Left kidney (tissue), 2 donors: ENCODE results near the gene CCDC70. TPM values are rescaled to one million over a fixed set of nuclear protein-coding genes. Genes with fewer than 3 reads are reported as not detected.

ENCODE experiments used
- DNase-seq: peaks from one replicate; pipeline ENCODE4 v3.0.0-alpha.2; 2013
- polyA plus RNA-seq: library from polyadenylated mRNA; unstranded; fragments of 120-200 nt; gene quantifications from one replicate; pipeline ENCODE4 v1.2.1, GENCODE V29; 2013; ENCODE audit not compliant: insufficient read length

Gene CCDC70
- polyA plus RNA-seq, 1 donor = not detected

DNA sequence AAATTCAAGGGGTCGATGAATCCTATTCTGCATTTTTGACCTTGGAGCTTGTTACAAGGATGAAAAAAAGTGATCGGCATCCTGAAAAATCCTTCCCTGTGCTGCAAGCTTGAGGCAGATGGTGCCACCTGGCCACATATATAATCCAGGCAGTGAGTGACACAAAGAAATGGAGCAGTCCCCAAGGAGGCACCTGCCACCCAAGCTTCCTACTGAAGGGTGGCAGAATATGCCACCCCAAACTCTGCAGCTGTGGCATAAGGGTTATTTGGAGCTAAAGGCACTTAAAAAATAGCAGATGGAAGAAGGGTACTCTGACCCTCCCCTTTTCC is 32.2 kb upstream of the CCDC70 start:
- DNase-seq = no peak

DNA sequence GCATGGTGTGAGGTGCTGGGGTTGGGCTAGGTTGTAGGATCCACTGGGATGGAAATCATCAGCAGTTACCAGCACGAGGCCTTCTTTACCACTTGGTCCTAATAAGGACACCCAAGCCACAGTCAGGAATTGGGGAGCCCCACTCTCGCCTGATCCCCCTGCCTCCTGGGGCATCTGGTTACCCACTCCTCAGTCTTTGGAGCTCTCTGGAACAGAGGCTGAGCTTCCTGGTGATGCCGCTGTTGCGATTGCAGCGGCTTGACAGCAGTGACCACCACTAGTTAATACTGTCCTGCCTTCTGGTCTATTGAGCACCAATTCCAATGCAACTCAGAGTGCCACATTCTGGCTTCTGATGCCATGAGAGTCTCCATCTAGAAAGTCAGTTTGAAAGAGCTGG is 30.2 kb upstream of the CCDC70 start:
- no peak for DNase-seq

DNA sequence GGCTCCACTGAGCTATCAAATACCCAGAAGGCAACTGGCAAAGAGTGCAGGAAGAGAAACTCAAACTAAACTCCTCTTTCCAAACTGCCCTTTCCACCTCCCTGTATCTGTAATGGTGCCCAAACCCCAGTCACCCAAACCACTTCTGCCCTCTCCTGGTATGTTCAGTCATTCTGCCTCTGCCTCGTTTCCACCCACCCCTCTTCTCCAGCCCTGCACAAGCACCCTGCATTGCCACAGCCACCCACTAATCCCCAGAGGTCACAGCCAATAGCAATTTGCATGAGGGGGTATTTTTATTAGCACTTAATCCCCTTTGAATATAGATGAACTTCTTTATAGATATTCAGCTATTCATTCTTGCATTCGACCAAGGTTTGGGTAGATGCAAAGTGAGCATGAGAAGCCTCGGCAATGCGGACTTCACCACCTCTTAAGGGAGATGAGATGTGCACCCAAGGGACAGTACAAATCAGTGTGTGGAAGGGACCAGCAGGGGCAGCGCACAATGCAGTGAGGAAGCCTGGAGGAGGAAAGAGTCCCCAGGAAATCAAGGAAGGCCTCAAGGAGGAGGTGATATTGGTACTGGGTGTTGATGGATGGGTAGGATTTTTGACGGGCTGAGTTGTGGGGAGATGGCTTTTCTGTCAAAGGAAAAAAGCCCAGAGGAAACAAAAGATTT is 29.2 kb upstream of the CCDC70 start:
- DNase-seq = no peak

DNA sequence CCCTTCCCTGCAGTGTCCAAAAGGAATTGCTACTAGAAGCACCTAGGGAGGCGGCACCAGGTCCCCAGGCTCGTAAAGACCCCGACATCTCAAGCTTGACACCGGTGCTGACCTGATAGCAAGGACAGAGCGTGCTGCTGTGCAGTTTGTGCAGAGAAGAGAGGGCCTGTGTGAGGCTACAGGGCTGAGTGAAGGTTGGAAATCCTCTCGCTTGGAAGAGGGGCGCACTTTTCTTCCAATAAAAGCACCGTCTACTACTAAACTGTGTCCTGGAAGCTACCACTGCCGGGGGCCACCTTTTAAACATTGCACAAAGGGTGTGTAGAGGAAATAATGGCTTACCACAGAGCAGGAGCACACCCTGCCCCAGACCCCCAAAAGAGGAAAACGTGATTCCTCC is 27.8 kb upstream of the CCDC70 start:
- no peak for DNase-seq

DNA sequence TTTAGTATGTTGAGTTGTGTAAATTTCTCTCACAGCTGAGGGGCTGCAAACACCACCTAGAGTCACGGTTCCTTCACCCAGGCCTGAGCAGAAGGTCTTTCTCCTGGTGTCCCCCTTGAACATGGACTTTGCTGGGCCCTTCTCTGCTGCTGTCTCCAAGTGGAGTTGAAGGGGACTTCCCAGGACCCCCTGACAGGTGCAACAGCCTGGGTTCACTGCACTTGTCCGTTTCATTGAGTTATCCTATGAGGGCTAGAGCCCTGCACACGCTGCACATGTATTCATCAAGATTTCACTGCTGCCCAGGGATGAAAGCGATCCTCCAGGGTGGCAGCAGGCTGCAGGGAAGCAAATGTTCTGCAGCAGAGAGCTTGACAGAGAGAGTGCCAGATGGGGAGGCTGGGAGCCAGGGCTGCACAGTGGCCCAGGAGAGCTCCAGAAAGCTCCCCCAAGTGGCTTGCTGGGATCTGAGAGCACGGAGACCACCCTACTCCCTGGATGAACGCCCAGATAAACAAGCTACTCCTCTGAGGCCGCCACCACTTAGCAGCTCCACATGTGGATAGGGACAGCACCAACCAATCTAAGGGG is 27.1 kb upstream of the CCDC70 start:
- no peak for DNase-seq

DNA sequence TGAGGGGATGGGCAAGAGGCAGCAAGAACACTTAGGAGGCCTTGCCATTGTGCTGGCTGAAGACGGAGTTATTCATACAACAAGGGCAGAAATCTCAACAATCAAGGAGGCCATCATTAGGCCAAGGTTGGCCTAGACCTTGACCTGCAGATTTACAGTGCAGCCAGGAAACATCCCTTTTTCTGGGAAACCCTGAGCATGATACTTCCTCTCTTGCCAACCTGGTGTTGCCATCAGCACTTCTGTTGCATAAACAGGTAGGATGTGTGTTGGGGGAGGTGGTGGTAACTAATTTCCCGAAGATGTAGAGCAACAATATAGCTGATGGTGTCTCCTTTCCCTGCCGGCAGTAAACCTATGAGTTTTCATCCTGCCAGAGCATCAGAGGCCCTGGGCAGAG is 24.8 kb upstream of the CCDC70 start:
- no peak for DNase-seq

DNA sequence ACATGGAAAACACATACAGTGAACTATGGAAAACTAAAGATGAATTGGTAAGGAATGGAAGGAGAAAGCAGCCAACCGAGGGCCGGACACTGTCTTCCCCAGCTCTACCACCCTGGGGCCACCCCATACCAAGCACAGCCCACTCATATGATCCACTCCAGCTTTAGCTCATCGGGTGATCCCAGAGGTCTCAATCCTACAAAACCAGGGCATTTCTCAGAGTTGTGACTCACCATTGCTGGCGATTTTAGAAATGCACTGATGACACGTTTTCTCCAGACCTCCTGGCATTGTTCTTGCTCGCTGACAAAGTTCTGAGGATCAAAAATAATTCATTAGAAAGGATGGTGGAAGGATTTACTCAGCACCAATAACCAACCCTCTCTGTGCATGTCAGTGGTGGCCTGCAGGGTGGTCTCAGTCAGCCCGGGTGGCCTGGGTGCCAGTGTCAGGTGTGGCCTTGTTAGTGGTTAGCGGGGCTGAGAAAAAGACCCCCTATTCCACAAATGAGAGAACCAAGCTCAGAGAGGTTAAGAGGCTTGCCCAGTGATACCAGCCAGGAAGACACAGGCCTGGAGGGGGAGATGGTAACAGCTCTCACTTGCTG is 23.4 kb upstream of the CCDC70 start:
- no peak for DNase-seq

DNA sequence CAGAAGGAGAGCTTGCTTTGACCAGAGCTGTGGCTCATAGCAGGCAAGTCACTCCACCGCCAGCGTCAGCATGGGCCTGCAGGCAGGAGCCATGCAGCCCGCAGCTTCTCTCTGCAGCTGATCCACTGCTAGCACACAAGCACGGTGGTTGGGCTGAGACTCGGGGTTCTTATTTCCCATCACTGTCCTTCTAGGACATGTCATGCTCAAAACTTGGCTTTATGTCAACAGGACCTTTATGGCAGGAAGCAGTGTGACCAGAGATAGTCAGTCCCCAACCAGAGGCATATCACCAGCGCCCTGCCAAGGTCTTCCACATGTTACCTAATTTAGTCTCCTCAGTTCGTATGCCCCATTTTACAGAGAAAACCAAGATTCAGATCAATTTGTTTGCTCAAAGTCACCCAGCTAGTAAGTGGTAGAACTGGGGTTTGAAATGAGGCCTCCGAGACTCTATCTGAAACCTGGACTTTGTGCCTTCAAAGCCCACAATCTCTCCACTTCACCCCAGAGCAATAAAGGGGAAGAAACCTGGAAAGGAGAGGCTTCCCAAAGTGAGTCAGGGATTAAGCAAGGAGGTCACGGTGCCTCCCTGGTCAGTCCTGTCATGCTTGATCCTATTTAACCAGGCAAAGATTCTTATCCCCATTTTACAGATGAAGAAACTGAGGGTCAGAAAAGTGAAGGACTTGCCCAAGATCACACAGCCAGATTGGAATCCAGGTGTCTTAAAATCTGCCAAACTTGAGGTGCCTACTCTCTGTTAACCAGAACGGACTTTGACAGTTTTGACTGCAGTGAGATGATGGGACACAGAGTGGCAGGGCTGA is 21.8 kb upstream of the CCDC70 start:
- DNase-seq = no peak

DNA sequence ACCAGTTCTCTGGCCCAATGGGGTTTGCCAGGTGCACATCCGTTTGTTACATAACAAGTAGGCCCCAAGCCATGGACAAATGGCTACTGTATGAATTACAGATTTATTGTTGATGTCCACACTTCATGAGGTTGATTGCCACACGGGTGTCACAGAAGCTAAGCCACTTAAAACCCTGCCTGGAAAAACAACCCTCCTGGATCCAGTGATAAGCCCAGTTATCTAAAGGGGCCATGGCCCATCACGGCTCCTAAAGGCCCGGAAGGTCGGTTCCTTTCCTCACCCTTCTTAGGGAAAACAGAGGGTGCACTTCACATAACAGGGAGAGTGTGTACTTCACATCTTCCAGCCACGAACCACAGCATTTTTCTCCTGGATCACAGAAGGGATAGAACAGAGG is 20.9 kb upstream of the CCDC70 start:
- DNase-seq = no peak

DNA sequence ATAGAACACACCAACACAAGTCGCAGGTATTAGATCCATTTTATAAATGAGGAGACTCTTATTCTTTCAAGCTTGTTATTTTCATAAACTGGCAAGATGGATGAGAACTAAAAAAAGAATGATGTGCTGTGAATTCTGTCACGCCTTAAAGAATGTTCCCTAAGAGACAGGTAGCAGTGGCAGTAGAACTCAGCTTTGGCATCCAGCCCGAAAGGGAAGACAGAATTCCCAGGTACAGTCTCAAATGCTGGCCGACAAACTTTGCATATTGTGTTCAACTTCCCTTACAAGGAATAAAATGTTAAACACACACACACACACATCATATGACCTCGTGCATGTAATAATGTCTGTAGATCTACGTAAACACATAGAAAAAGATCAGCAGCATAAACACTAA is 20.0 kb upstream of the CCDC70 start:
- DNase-seq = no peak

DNA sequence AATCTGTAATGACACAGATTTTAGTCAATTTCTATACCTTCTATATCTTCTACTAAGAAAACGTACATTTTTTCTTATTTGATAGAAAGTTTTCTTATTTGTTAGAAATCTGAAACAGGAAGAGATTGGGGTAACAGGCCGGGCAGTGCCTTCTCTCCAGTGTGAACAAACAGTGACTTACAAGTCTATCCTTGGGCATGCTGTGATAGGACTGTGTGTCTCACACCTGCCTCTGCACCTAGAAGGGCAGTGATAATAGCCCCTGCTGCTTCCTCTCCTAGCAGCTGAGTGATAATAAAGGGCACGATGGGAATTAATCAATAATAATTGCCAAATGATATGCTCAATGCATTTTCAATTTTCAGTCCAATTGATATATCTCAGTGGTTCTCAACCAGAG is 18.2 kb upstream of the CCDC70 start:
- no peak for DNase-seq

DNA sequence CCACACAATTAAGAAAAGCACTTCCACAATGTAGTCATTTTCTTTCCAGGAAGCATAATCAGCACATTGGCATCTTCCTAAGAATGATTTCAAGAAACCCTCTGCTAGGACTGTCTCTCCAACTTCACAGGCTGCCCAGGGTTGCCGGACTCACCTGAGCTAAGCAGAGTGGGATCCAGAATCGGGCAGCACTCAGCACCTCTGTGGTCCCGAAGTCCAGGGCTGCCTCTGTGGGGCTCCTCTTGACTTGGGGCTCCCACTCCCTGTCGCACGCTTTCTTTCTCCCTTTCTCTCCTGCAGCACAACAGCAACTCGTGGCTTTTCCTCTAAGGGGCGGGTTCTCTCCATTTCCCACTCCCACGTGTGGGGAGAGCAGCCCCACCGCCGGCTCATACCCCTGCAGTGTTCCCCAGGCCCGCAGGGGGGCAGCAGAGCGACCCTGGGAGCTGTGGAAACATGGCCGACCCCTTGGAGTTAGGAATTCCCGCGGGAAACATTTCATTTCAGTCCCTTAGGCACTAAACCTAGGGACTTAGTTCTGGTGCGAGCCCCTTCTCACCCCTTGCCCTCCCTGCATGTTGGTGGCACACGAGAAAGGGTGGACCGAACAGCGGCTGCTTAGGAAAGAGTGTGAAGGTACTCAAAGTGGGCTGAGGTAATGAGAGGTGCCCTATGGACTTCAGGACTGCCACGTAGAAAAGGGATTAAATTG is 16.8 kb upstream of the CCDC70 start, which contains the start of gene TMEM272:
Gene TMEM272 (minus strand): TSS at position 316 of the 712 bp plus-strand sequence. CDS start 6,647 bp downstream, outside the sequence.
- DNase-seq = peak; percentile 63

DNA sequence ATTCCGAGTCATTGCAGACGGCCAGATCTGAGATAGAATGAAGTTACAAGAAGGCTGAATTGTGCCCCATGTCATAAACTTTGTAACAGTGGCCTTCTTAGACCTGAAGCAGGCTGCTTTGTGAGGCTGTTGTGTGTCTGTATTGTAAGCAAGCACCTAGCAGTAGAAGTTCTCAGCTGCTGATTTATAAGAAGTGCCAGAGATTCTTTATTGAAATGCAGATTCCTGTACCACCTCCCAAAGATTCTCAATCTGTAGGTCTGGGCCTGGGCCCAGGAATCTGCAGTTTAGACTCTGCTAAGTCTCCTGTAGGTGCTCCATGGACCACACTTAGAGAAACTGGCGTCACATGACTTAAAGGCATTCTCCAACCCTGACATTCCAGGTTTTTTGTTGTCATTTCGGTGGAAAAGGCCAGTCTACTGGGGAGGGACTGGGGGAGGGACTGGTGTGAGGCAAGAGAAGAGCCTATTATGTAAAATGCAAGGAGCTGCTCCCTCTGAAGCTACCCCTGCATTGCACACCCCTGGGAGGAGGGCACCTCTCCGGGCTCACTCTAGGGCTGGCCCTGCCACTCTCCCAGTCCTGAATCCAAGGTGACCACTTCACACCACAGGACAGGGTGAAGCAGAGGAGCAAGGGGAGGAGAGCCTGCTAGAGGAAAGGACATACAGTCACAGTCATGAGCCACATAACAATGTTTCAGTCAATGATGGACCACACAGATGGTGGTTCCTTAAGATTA is 16.0 kb upstream of the CCDC70 start:
- no peak for DNase-seq

DNA sequence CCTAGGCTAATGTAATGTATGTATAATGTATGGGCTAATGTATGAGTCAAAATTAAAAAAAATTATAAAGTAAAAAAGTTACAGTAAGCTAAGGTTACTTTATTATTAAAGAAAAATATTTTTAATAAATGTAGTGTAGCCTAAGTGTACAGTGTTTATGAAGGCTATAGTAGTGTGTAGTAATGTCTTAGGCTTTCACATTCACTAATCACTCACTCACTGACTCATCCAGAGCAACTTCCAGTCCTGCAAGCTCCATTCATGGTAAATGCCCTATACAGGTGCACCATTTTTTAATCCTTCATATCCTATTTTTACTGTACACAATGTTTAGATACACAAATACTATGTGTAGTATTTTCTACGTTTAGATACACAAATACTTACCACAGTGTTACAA is 15.0 kb upstream of the CCDC70 start:
- DNase-seq = no peak

DNA sequence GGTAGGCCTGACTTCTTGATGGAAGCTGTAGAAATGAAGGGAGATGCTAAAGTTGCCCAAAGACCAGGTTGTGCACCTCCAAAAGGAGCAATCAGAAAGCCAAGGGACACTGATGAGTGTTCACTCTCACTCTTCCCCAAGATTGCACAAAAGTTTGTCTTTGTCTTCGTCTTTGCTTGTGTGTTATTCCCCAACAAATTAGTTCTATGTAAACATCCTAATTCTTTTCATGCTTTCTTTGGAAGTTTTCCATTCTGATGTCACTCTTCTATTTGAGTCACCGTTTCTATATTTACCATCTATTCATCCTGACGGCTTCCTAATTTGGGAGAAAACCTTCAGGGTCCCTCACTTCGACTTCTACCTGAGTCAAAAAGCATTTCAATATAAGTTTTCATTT is 13.1 kb upstream of the CCDC70 start:
- DNase-seq = no peak

DNA sequence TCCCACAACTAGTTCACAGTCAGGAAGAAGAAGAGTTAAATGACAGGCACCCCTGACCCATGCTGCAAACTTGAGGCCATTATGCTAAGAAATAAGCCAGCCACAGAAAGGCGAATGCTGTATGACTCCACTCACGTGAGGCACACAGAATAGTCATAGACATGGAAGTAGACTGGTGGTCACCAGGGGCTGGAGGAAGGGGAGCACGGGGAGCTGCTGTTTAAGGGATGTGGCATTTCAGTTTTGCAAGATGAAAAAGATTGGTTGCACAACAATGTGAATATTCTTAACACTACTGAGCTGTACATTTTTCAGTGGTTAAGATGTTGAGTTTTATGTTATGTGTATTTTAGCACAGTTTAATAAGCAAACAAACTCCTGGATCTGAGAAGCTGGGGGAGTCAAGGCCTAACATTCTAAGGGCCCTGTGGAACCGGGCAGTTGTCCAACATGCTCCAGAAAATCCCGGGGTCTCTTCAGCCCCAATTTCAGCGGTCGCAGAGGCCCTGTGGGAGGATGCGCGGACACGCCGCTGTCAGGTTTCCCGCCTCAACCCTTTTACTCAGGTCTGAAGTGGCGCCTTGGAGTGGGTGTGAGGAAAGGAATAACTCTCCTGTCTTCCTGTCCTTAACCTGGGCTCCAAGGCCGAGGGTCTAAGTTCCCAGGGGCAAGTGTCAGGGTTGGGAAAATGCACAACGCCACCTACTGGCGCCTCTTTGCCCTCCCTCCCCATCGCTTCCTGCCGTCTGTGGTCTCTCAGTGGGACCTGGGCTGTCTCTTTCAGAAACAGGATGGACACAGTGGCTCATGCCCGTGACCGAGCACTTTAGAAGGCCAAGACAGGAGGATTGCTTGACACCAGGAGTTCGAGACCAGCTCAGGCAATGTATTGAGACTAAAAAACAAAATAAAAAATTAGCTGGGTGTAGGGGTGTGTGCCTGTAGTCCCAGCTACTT is 12.3 kb upstream of the CCDC70 start:
- no peak for DNase-seq

DNA sequence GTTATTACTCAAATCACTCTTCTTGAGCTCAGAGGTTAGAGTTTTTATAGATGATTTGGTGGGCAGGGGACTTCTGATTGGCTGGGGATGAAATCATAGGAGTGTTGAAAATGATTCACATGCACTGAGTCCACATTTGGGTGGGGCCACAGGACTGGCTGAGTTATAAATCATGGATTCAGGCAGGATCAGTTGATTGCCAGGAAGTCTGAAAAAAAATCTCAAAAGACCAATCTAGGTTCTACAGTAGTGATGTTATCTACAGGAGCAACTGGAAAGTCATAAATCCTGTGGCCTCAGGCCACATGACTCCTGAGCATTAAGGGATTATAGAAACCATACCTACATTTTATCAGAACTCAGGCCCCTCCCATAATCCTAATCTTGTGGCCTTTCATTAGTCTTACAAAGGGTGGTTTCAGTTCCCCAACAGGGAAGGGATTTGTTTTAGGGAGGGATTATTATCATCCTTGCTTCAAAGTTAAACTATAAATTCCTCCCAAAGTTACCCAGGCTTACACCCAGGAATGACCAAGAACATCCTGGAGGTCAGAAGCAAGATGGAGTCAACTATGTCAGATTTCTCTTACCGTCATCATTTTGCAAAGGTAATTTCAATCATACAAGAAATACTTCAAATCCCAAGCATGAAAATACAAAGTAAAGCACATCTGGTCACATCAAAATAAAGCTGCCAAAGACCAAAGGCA is 5.6 kb upstream of the CCDC70 start:
- DNase-seq = no peak

DNA sequence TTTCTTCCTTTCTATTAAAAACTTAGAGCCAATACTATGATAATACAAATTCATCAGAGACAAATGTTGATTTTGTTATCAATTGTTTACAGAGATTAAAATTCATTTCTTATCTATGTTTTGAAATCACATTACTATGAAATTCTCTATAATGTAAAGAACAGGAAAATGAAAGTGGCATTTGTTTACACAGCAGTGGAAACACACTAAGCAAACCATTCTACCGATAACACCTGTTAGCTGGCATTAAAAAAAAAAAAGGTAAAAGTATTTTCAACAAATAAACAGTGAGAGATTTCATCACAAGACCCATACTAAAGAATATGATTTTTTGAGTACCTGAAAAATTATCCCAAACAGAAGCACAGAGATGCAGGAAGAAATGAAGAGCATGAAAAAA is 4.8 kb upstream of the CCDC70 start:
- no peak for DNase-seq

DNA sequence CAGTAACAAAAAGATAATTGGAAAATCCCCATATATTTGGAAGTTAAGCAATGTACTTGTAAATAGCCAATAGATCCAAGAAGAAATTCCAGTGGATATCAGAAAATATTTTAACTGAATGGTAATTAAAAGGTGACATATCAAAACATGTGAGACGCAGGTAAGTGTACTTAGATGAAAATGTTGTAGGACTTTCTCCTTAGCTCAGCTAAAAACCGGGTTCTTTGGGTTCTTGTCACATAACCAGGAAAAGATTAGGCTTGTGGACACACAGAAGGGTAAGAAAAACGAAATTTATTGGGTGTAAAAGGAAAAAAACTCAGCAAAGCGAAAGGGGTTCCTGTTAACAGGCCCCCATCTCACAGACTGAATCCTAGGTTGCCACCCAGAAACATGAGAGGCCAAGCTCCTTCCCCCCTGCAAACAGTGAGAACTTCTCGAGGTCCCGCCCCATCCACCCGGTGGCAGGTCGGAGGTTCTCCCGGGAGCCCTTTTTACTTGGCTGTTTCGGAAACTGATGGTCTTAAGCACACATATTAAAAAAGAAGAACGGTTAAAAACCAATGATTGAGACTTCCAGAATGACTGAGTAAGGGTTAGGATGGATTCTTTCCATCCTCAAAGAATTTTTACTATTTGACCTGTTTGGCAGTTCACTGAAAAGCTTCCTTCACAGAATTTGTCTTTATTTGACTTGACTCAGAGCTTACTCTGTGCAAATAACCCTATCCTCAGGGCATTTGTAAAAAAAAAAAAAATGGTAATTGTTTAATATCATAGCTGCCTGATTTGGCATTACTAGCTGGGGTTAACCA is 3.1 kb upstream of the CCDC70 start:
- no peak for DNase-seq
